Glutamatergic neuron (in vitro differentiated cells): ENCODE results near the gene CDH22. TPM values are rescaled to one million over a fixed set of nuclear protein-coding genes. Genes with fewer than 3 reads are reported as not detected.

ENCODE experiments used
- DNase-seq: peaks from one replicate; pipeline ENCODE4 v3.0.0; 2022
- H3K27ac Mint-ChIP-seq: one replicate; pipeline ENCODE4 v1.8.0; 2020; ENCODE audit warnings: mild to moderate bottlenecking, mixed read lengths, inconsistent platforms; ENCODE audit not compliant: unreplicated experiment
- H3K27me3 Mint-ChIP-seq: one replicate; pipeline ENCODE4 v1.8.0; 2020; ENCODE audit warnings: mild to moderate bottlenecking, moderate library complexity, mixed read lengths, inconsistent platforms; ENCODE audit not compliant: unreplicated experiment
- H3K36me3 Mint-ChIP-seq: one replicate; pipeline ENCODE4 v1.8.0; 2020; ENCODE audit warnings: mild to moderate bottlenecking, mixed read lengths, inconsistent platforms; ENCODE audit not compliant: unreplicated experiment
- H3K4me1 Mint-ChIP-seq: one replicate; pipeline ENCODE4 v1.8.0; 2020; ENCODE audit warnings: mild to moderate bottlenecking, low read depth, mixed read lengths, inconsistent platforms; ENCODE audit not compliant: unreplicated experiment
- H3K4me3 Mint-ChIP-seq: one replicate; pipeline ENCODE4 v1.8.0; 2020; ENCODE audit warnings: mild to moderate bottlenecking, mixed read lengths, inconsistent platforms; ENCODE audit not compliant: unreplicated experiment
- H3K9me3 Mint-ChIP-seq: one replicate; pipeline ENCODE4 v1.8.0; 2020; ENCODE audit warnings: mild to moderate bottlenecking, moderate library complexity, mixed read lengths, inconsistent platforms; ENCODE audit not compliant: unreplicated experiment
- CTCF ChIP-seq: fragments of 200-600 bp; sonication (generic); IDR thresholded peaks from one replicate; pipeline ENCODE4 v1.5.0; 2021; ENCODE audit not compliant: partially characterized antibody, unreplicated experiment
- total RNA-seq: library from RNA; stranded (reverse); fragmentation: NEBNext Ultra II Directional; extraction: Animal tissue kit (Norgen Biotek cat#: 25700); gene quantifications from one replicate; pipeline ENCODE4 v1.2.1, GENCODE V29; 2021; ENCODE audit not compliant: unreplicated experiment

CDH22 gene
- total RNA-seq, 1 donor from 2014 or later = 7.9 TPM

GRCh38 chr20:46312945-46313861, 4.9 kb upstream of the CDH22 start:
- DNase-seq = no peak
- Mint-ChIP-seq H3K27me3 (peaks cover 18% of the 10 kb centered on the region), H3K27ac (no peak overlapping the region), H3K4me1 (peaks cover 7% of the 10 kb centered on the region), H3K9me3 (peaks cover 5% of the 10 kb centered on the region), H3K4me3 (no peak overlapping the region), H3K36me3 (no peaks in the 10 kb centered on the region)
- no peak for TF ChIP-seq CTCF

GRCh38 chr20:46312075-46312944, 4.0 kb upstream of the CDH22 start:
- H3K36me3 Mint-ChIP-seq = no peaks in the 10 kb centered on the region
- H3K9me3 Mint-ChIP-seq = peaks cover 5% of the 10 kb centered on the region
- TF ChIP-seq CTCF = no peak
- H3K27ac Mint-ChIP-seq = peak overlapping the region; percentile 62
- peaks cover 7% of the 10 kb centered on the region for H3K4me1 Mint-ChIP-seq
- H3K27me3 Mint-ChIP-seq = peaks cover 18% of the 10 kb centered on the region
- DNase-seq = peak; percentile 47
- peak overlapping the region; percentile 72 for H3K4me3 Mint-ChIP-seq

- no peak for TF ChIP-seq CTCF
- Mint-ChIP-seq H3K27me3 (peaks cover 19% of the 10 kb centered on the region), H3K4me3 (peak overlapping the region; percentile 72), H3K27ac (peak overlapping the region; percentile 62), H3K9me3 (peaks cover 6% of the 10 kb centered on the region), H3K36me3 (no peaks in the 10 kb centered on the region), H3K4me1 (peaks cover 7% of the 10 kb centered on the region)
- no peak for DNase-seq
These were observed 3.4 kb upstream of the CDH22 start for GRCh38 chr20:46311719-46312074.

- Mint-ChIP-seq H3K4me3 (peak overlapping the region; percentile 36), H3K9me3 (peaks cover 7% of the 10 kb centered on the region), H3K27me3 (peaks cover 22% of the 10 kb centered on the region), H3K27ac (no peak overlapping the region), H3K4me1 (peaks cover 7% of the 10 kb centered on the region), H3K36me3 (no peaks in the 10 kb centered on the region)
- DNase-seq = no peak
- TF ChIP-seq CTCF = no peak
These were observed 2.8 kb upstream of the CDH22 start for GRCh38 chr20:46311039-46311650.
